H9 (cell line): Measurements from ENCODE around the gene TMEM131. TPM values are rescaled to one million over a fixed set of nuclear protein-coding genes. Genes with fewer than 3 reads are reported as not detected.
A peak's percentile ranks its signal among the peaks of the same experiment; 100 is the strongest.

Experiments used
- DNase-seq: peaks from one replicate; pipeline ENCODE4 v3.0.0-alpha.2; 2017
- H2AFZ ChIP-seq: one replicate; pipeline ENCODE4 v1.6.1; 2013; ENCODE audit warnings: mild to moderate bottlenecking, low read length, control low read depth, moderate library complexity
- H2AK5ac ChIP-seq: 2 replicates; pipeline ENCODE4 v1.6.1; 2013; ENCODE audit warnings: low read length, control low read depth, mixed read lengths; ENCODE audit not compliant: insufficient read length
- H2BK120ac ChIP-seq: one replicate; pipeline ENCODE4 v1.6.1; 2013; ENCODE audit warnings: low read depth, mild to moderate bottlenecking, low read length, control low read depth, inconsistent platforms; ENCODE audit not compliant: poor library complexity, severe bottlenecking
- H2BK12ac ChIP-seq: 2 replicates; pipeline ENCODE4 v1.6.1; 2013; ENCODE audit warnings: low read length, control low read depth, mixed read lengths, low read depth; ENCODE audit not compliant: insufficient read length
- H2BK15ac ChIP-seq: 2 replicates; pipeline ENCODE4 v1.6.1; 2013; ENCODE audit warnings: low read depth, low read length, control low read depth
- H2BK20ac ChIP-seq: one replicate; pipeline ENCODE4 v1.6.1; 2013; ENCODE audit warnings: low read depth, mild to moderate bottlenecking, low read length, control low read depth, inconsistent platforms; ENCODE audit not compliant: poor library complexity, severe bottlenecking
- H2BK5ac ChIP-seq: 2 replicates; pipeline ENCODE4 v1.6.1; 2013; ENCODE audit warnings: low read length, control low read depth, mixed read lengths; ENCODE audit not compliant: insufficient read length
- H3K14ac ChIP-seq: 2 replicates; pipeline ENCODE4 v1.6.1; 2013; ENCODE audit warnings: low read length, control low read depth; ENCODE audit not compliant: insufficient read depth
- H3K18ac ChIP-seq: 2 replicates; pipeline ENCODE4 v1.6.1; 2013; ENCODE audit warnings: low read depth, mild to moderate bottlenecking, mixed read lengths, low read length, control low read depth; ENCODE audit not compliant: insufficient read length
- H3K23ac ChIP-seq: 2 replicates; pipeline ENCODE4 v1.6.1; 2013; ENCODE audit warnings: low read length, control low read depth, mixed read lengths, low read depth; ENCODE audit not compliant: insufficient read length
- H3K23me2 ChIP-seq: 2 replicates; pipeline ENCODE4 v1.6.1; 2013; ENCODE audit warnings: low read depth, mild to moderate bottlenecking, mixed read lengths, low read length, control low read depth; ENCODE audit not compliant: insufficient read length, poor library complexity, severe bottlenecking
- H3K27ac ChIP-seq: 2 replicates; pipeline ENCODE4 v1.5.1; 2013; ENCODE audit warnings: low read length, control low read depth, mixed read lengths, low read depth; ENCODE audit not compliant: insufficient read length
- H3K27me3 ChIP-seq: 2 replicates; pipeline ENCODE4 v1.6.1; 2013; ENCODE audit warnings: low read length, control low read depth, inconsistent platforms; ENCODE audit not compliant: insufficient read depth
- H3K4ac ChIP-seq: 2 replicates; pipeline ENCODE4 v1.6.1; 2013; ENCODE audit warnings: low read depth, mild to moderate bottlenecking, control low read depth, inconsistent platforms, low read length, moderate library complexity
- H3K4me1 ChIP-seq: 2 replicates; pipeline ENCODE4 v1.6.1; 2013; ENCODE audit warnings: low read length, control low read depth, inconsistent platforms; ENCODE audit not compliant: insufficient read depth
- H3K4me2 ChIP-seq: 2 replicates; pipeline ENCODE4 v1.6.1; 2013; ENCODE audit warnings: low read length, control low read depth, mixed read lengths; ENCODE audit not compliant: insufficient read length, insufficient read depth
- H3K56ac ChIP-seq: 2 replicates; pipeline ENCODE4 v1.6.1; 2013; ENCODE audit warnings: low read depth, mild to moderate bottlenecking, mixed read lengths, low read length, control low read depth; ENCODE audit not compliant: insufficient read length
- H3K79me1 ChIP-seq: 2 replicates; pipeline ENCODE4 v1.6.1; 2013; ENCODE audit warnings: low read depth, mild to moderate bottlenecking, moderate library complexity, low read length, control low read depth, inconsistent platforms; ENCODE audit not compliant: insufficient read depth, poor library complexity, severe bottlenecking
- H3K79me2 ChIP-seq: 2 replicates; pipeline ENCODE4 v1.6.1; 2013; ENCODE audit warnings: low read length, control low read depth, inconsistent platforms; ENCODE audit not compliant: insufficient read depth
- H3K9ac ChIP-seq: 2 replicates; pipeline ENCODE4 v1.6.1; 2013; ENCODE audit warnings: low read length, control low read depth, mixed read lengths; ENCODE audit not compliant: insufficient read length; ENCODE audit errors: extremely low read depth
- H3K9me3 ChIP-seq: one replicate; pipeline ENCODE4 v1.6.1; 2013; ENCODE audit warnings: low read depth, low read length, inconsistent platforms; ENCODE audit not compliant: control insufficient read depth
- H3T11ph ChIP-seq: one replicate; pipeline ENCODE4 v1.6.1; 2013; ENCODE audit warnings: mild to moderate bottlenecking, low read length, control low read depth, inconsistent platforms
- H4K20me1 ChIP-seq: one replicate; pipeline ENCODE4 v1.6.1; 2013; ENCODE audit not compliant: control insufficient read depth, insufficient read length, insufficient read depth
- H4K5ac ChIP-seq: 2 replicates; pipeline ENCODE4 v1.6.1; 2013; ENCODE audit warnings: low read depth, mild to moderate bottlenecking, mixed read lengths, low read length, control low read depth; ENCODE audit not compliant: insufficient read length
- H4K8ac ChIP-seq: replicated peaks from 2 replicates; pipeline ENCODE4 v1.6.1; 2013; ENCODE audit warnings: low read length, control low read depth, mixed read lengths, low read depth; ENCODE audit not compliant: insufficient read length
- H4K91ac ChIP-seq: 2 replicates; pipeline ENCODE4 v1.6.1; 2013; ENCODE audit warnings: low read depth, mild to moderate bottlenecking, moderate library complexity, mixed read lengths, low read length, control low read depth; ENCODE audit not compliant: insufficient read length
- H3K27ac Mint-ChIP-seq, 3 experiments: 2 replicates in 2 of 3; 3 replicates in 1 of 3; pipeline ENCODE4 v1.8.0; 2020 to 2021; ENCODE audit warnings: mixed read lengths in 3 of 3, mild to moderate bottlenecking in 1 of 3, moderate library complexity in 1 of 3
- H3K27me3 Mint-ChIP-seq: 2 replicates; pipeline ENCODE4 v1.8.0; 2021; ENCODE audit warnings: low read depth, mild to moderate bottlenecking, moderate library complexity, mixed read lengths
- H3K36me3 Mint-ChIP-seq, 3 experiments: 2 replicates in 2 of 3; 3 replicates in 1 of 3; pipeline ENCODE4 v1.8.0; 2020 to 2021; ENCODE audit warnings: low read depth in 3 of 3, mixed read lengths in 3 of 3; ENCODE audit not compliant: insufficient read depth in 1 of 3
- H3K4me1 Mint-ChIP-seq, 2 experiments: 2 replicates each; pipeline ENCODE4 v1.8.0; 2020; ENCODE audit warnings: mixed read lengths in 2 of 2
- H3K4me3 Mint-ChIP-seq, 2 experiments: 2 replicates in 1 of 2; 3 replicates in 1 of 2; pipeline ENCODE4 v1.8.0; 2020 to 2021; ENCODE audit warnings: mild to moderate bottlenecking in 2 of 2, mixed read lengths in 2 of 2, moderate library complexity in 1 of 2
- H3K9me3 Mint-ChIP-seq, 2 experiments: 2 replicates in 1 of 2; 3 replicates in 1 of 2; pipeline ENCODE4 v1.8.0; 2020; ENCODE audit warnings: mild to moderate bottlenecking in 2 of 2, mixed read lengths in 2 of 2, moderate library complexity in 1 of 2
- WGBS: extraction: QIAGEN DNeasy Blood & Tissue Kit; methylation state at CpG from one replicate; pipeline ENCODE4 v1.1.7; 2013; ENCODE audit warnings: missing lambda C conversion rate, low lambda C conversion rate, mixed read lengths; ENCODE audit not compliant: insufficient read length; ENCODE audit errors: extremely low coverage; 5-methylcytosine and 5-hydroxymethylcytosine counted together
- total RNA-seq: library from RNA; stranded (reverse); gene quantifications from 2 replicates; pipeline ENCODE4 v1.2.1, GENCODE V29; 2021
- TF ChIP-seq, protein P1 (sequence below): fragments of 200-600 bp; sonication (generic); conservative IDR thresholded peaks from 3 replicates; pipeline ENCODE4 v1.8.0; 2021; ENCODE audit warnings: antibody characterized with exemption, mild to moderate bottlenecking

The TMEM131 gene
- total RNA-seq, 1 experiment from 2014 or later: 20.9 TPM

DNA sequence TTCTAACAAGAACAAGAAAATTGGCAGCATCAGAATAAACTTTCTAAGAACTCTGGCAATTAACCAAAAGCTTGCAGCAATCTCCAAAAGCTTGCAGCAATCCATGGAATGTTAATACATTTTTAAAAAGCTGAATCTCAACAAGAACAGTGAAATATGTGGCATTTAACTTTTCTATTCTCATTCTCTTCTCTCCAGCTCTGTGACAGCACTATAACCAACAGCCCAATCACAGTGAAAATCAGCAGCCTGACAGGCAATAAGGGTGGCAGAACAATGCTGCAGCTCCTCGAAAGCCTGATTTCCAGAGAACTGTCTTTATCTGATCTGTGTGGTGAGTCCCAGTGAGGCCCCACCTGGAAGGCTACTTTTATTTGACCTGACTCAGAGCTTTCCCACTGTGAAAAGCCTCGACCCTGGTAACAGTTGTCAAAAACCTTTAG is 60.0 kb downstream of the TMEM131 start:
- Histone ChIP-seq H3K9me3 (no peaks in the 10 kb centered on the region), H3K23me2 (no peaks in the 10 kb centered on the region), H3K23ac (no peak overlapping the region), H3K79me2 (peaks cover 2% of the 10 kb centered on the region; the same call in 1 of the 2 replicates), H3K9ac (no peak overlapping the region), H3T11ph (no peak overlapping the region), H4K20me1 (no peaks in the 10 kb centered on the region), H2AFZ (no peak overlapping the region), H3K4me1 (no peaks in the 10 kb centered on the region), H4K5ac (no peak overlapping the region), H3K18ac (no peak overlapping the region), H3K27me3 (no peaks in the 10 kb centered on the region; the same call in 1 of the 2 replicates), H2BK12ac (no peak overlapping the region), H3K27ac (no peak overlapping the region), H2BK5ac (no peak overlapping the region), H2BK120ac (no peak overlapping the region), H3K4ac (no peak overlapping the region), H3K56ac (no peak overlapping the region), H4K8ac (no peak overlapping the region), H3K79me1 (no peaks in the 10 kb centered on the region), H2BK20ac (no peak overlapping the region), H2BK15ac (no peak overlapping the region), H3K4me2 (no peak overlapping the region), H3K14ac (no peak overlapping the region), H2AK5ac (no peak overlapping the region), H4K91ac (no peak overlapping the region)
- H3K27ac Mint-ChIP-seq: peak overlapping the region in 2 of 3 experiments; percentile 17 to 91; a peak in 3 of 7 replicates
- peak overlapping the region; percentile 5 to 61; a peak in 2 of 5 replicates for H3K4me3 Mint-ChIP-seq
- WGBS: no CpG with 5 or more reads among the region's 2 CpGs
- peaks cover 0 to 4% (median 0%) of the 10 kb centered on the region in 3 experiments; a peak in 1 of 7 replicates for H3K36me3 Mint-ChIP-seq
- H3K9me3 Mint-ChIP-seq: peaks cover 5 to 8% of the 10 kb centered on the region in 2 experiments; a peak in 2 of 5 replicates
- TF ChIP-seq, protein P1, sequence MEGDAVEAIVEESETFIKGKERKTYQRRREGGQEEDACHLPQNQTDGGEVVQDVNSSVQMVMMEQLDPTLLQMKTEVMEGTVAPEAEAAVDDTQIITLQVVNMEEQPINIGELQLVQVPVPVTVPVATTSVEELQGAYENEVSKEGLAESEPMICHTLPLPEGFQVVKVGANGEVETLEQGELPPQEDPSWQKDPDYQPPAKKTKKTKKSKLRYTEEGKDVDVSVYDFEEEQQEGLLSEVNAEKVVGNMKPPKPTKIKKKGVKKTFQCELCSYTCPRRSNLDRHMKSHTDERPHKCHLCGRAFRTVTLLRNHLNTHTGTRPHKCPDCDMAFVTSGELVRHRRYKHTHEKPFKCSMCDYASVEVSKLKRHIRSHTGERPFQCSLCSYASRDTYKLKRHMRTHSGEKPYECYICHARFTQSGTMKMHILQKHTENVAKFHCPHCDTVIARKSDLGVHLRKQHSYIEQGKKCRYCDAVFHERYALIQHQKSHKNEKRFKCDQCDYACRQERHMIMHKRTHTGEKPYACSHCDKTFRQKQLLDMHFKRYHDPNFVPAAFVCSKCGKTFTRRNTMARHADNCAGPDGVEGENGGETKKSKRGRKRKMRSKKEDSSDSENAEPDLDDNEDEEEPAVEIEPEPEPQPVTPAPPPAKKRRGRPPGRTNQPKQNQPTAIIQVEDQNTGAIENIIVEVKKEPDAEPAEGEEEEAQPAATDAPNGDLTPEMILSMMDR: no peak
- H3K4me1 Mint-ChIP-seq: peaks cover 29 to 39% of the 10 kb centered on the region in 2 experiments
- no peak for DNase-seq
- H3K27me3 Mint-ChIP-seq: no peaks in the 10 kb centered on the region
